GM21723 (cell line): ENCODE measurements around the gene HEPHL1.
"Not testable (repeated sequence)": the region's sequence is repeated elsewhere in the genome, so short reads cannot be mapped to it uniquely, and the experiment has no call there.

ENCODE experiments used
- ATAC-seq: cut with Tn5 transposase; IDR thresholded peaks from one replicate; pipeline ENCODE4 v1.9.1; 2021; ENCODE audit warnings: mild to moderate bottlenecking, moderate library complexity; ENCODE audit not compliant: unreplicated experiment

The HEPHL1 gene, protein sequence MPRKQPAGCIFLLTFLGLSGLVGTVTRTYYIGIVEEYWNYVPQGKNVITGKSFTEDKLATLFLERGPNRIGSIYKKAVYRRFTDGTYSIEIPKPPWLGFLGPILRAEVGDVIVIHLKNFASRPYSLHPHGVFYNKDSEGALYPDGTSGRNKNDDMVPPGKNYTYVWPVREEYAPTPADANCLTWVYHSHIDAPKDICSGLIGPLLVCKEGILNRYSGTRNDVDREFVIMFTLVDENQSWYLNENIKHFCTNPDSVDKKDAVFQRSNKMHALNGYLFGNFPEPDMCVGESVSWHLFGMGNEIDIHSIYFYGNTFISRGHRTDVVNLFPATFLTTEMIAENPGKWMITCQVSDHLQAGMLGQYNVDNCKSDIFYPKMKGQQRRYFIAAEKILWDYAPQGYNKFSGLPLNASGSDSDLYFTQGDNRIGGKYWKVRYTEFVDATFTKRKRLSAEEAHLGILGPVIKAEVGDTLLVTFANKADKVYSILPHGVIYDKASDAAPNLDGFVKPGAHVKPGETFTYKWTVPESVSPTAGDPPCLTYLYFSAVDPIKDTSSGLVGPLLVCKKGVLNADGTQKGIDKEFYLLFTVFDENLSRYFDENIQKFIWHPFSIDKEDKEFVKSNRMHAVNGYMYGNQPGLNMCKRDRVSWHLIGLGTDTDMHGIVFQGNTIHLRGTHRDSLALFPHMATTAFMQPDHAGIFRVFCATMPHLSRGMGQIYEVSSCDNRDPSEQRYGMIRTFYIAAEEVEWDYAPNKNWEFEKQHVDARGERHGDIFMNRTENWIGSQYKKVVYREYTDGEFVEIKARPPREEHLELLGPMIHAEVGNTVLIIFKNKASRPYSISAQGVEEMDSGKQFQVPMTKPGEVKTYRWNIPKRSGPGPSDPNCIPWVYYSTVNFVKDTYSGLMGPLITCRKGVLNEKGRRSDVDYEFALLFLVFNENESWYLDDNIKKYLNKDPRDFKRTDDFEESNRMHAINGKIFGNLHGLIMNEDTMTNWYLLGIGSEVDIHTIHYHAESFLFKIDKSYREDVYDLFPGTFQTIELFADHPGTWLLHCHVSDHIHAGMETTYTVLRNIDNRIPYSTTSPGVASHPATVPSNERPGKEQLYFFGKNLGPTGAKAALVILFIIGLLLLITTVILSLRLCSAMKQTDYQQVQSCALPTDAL

GRCh38 chr11:94020777-94021481 is at the start of gene HEPHL1:
Gene HEPHL1, plus strand, starts transcription at chr11:94021354. Its CDS starts 15 bp downstream, at chr11:94021369.
- ATAC-seq: no peak

GRCh38 chr11:93972790-93973189 is 48.4 kb upstream of the HEPHL1 start:
- no peak for ATAC-seq

GRCh38 chr11:93973322-93974051 is 47.7 kb upstream of the HEPHL1 start:
- not testable (repeated sequence) for ATAC-seq

GRCh38 chr11:93974759-93975158 is 46.4 kb upstream of the HEPHL1 start:
- no peak for ATAC-seq

- ATAC-seq: not testable (repeated sequence)
These were observed 44.4 kb upstream of the HEPHL1 start for GRCh38 chr11:93976577-93977254.

DNA sequence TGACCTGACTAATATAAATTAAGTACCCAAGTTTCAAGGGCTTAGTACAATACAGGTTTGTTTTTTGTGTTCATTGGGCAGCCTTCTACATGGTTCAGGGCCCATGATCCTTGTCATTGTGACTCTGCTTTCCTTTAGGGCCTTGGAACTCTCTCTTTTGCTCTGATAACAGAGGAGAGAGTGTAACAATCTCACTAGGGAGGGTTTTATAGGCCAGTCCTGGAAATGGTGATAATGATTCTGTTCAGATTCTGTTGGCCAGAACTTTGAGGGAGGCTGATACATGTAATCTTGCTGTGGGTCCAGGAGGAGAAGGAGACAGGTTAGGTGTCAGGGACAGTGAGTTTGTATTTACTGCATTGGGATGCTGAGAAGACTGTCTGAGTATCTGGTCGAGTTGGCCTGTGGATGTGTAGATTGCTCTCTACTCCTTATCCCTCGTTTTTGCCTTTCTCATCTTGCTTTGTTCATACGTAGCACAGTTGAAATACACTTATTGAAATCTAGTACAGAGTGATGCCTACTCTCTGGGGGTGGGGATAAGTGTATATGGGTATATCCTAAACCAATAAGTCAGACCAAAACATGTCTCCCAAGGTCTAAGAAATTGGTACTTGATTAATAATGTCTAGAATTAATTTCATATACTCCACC is 37.5 kb upstream of the HEPHL1 start:
- ATAC-seq: no peak

DNA sequence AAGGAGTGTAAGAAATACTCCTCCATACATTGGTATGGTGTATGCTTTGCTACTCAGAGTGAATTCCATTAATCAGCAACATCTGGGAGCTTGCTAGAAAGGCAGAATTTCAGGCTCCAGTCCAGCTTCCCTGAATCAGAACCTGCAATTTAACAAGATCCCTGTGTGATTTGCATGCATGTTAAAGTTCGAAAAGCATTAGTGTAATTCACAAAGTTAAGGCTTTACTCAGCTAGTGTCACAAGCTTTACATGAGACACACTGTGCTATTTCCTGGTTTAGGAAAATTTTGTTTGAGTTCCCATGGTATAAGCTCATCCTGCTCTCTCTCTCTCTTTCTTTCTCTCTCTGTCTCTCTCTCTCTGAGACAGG is 37.0 kb upstream of the HEPHL1 start:
- no peak for ATAC-seq

DNA sequence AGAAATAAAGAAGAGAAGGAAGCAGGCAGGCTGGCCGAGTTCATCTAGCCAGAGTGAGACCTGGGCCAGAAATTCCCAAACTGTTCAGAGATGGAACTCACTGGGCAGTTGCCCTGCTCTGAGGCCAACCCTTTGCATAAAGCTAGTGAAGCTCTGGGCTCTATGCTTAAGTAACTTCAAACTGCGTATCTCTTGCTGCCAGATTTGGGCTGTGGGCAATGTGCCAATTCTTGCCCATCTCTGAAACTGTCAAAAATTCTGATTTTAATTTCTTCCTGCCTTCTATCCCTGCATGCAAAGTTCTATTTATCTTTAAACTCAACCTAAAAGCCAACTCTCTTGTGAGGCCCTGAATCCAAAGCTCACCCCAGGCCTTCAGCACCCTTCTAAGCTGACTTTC is 36.2 kb upstream of the HEPHL1 start:
- ATAC-seq: no peak

GRCh38 chr11:93986716-93987115 is 34.4 kb upstream of the HEPHL1 start:
- no peak for ATAC-seq

- ATAC-seq: no peak
These were observed 32.7 kb upstream of the HEPHL1 start for GRCh38 chr11:93988455-93988854.

GRCh38 chr11:93988912-93989311 is 32.2 kb upstream of the HEPHL1 start:
- no peak for ATAC-seq

- ATAC-seq: no peak
These were observed 27.4 kb upstream of the HEPHL1 start for GRCh38 chr11:93993747-93994146.

- no peak for ATAC-seq
These were observed 23.4 kb upstream of the HEPHL1 start for GRCh38 chr11:93997741-93998140.

DNA sequence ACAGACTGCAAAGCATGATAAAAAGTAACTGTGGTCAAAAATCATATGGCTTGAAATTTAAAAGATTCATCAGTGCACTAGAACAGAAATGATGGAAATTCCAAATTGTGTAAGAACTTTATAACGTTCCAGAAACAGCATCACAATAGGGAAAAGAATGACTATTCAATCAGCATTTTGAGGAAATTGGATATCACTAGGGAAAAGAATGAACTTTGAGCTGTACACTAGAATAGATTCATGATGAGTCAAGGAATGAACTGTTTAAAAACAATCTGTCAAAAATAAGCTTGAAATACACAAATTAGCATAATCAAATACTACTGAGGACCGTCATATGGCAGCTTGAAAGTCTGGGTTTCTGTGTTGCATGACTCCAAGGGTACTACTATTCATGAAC is 20.5 kb upstream of the HEPHL1 start:
- no peak for ATAC-seq

GRCh38 chr11:94002226-94002625 is 18.9 kb upstream of the HEPHL1 start:
- ATAC-seq: no peak

- ATAC-seq: no peak
These were observed 13.7 kb upstream of the HEPHL1 start for GRCh38 chr11:94007426-94007825.

- ATAC-seq: no peak
These were observed 13.2 kb upstream of the HEPHL1 start for GRCh38 chr11:94007906-94008305.

GRCh38 chr11:94010136-94010535 is 11.0 kb upstream of the HEPHL1 start:
- no peak for ATAC-seq

- ATAC-seq: no peak
These were observed 9.7 kb upstream of the HEPHL1 start for GRCh38 chr11:94011478-94011877.
